ENCODE measurements around the gene FMN1.

- TF ChIP-seq CTCF (conservative IDR thresholded peaks at IDR 0.05; ENCODE audit: low read depth, low read length) (no peak), EZH2 (IDR thresholded peaks at IDR 0.05; ENCODE audit: borderline replicate concordance, low read depth, low read length, poor library complexity, severe bottlenecking) (no peak)
Observed at GRCh38 chr15:32927124-32927523, 267.4 kb downstream of the FMN1 start.

All from A673 (cell line).